ENCODE measurements around the gene PSG5.
"Not testable (repeated sequence)": the region's sequence is repeated elsewhere in the genome, so short reads cannot be mapped to it uniquely, and the experiment has no call there.

GRCh38 chr19:43201337-43201801 is 15.0 kb upstream of the PSG5 start:
- TF ChIP-seq, protein P1, sequence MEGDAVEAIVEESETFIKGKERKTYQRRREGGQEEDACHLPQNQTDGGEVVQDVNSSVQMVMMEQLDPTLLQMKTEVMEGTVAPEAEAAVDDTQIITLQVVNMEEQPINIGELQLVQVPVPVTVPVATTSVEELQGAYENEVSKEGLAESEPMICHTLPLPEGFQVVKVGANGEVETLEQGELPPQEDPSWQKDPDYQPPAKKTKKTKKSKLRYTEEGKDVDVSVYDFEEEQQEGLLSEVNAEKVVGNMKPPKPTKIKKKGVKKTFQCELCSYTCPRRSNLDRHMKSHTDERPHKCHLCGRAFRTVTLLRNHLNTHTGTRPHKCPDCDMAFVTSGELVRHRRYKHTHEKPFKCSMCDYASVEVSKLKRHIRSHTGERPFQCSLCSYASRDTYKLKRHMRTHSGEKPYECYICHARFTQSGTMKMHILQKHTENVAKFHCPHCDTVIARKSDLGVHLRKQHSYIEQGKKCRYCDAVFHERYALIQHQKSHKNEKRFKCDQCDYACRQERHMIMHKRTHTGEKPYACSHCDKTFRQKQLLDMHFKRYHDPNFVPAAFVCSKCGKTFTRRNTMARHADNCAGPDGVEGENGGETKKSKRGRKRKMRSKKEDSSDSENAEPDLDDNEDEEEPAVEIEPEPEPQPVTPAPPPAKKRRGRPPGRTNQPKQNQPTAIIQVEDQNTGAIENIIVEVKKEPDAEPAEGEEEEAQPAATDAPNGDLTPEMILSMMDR (IDR thresholded peaks at IDR 0.05; ENCODE audit: low read depth, low read length) = not testable (repeated sequence)
- TF ChIP-seq POLR2A (IDR thresholded peaks at IDR 0.05; ENCODE audit: extremely low read depth, insufficient read length) = not testable (repeated sequence)
- TF ChIP-seq, protein P2, sequence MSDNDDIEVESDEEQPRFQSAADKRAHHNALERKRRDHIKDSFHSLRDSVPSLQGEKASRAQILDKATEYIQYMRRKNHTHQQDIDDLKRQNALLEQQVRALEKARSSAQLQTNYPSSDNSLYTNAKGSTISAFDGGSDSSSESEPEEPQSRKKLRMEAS (IDR thresholded peaks at IDR 0.05; ENCODE audit: low read depth, low read length) = not testable (repeated sequence)

Measured in NB4 (cell line).